Measurements from ENCODE around the gene PIGB.

The PIGB gene

GRCh38 chr15:55318588-55319494, at the start of gene PIGB, which contains the start of gene PIGBOS1:
Gene PIGB, plus strand, starts transcription at chr15:55319222. Its CDS starts 29 bp downstream, at chr15:55319251.
Gene PIGBOS1, minus strand, starts transcription at chr15:55319123. Its CDS starts 1,331 bp downstream, at chr15:55317792.
- peak; percentile 88 for DNase-seq (ENCODE audit: low read depth)
- no peak for TF ChIP-seq CTCF (IDR thresholded peaks at IDR 0.05; ENCODE audit: insufficient read depth, low read depth, low read length, missing control alignments)
- peak within 1 kb of the TSS; percentile 88 for H3K4me3 ChIP-seq (ENCODE audit: low read length)

DNA sequence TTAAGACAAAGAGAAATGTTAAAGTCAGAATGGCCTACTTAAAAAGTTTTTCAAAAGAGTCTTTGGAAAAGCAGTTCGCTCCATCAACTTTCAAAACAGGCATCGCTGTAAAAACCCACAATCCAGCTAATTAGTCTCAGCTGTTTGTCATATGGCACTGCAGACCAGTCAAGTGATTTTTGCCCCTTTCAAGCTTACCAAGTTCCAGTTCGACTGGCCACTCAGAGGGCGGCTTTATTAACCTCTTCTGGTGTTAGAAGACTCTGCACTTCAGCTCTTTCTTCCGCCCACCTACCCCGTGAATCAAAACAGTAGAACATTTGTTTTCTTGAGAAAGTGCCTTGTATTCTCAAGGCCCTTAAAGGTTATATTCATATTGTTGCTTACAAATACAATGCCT, 48.7 kb upstream of the PIGB start:
- TF ChIP-seq CTCF (IDR thresholded peaks at IDR 0.05; ENCODE audit: insufficient read depth, low read depth, low read length, missing control alignments), result no peak
- no peak for DNase-seq (ENCODE audit: low read depth)
- no peak overlapping the region for H3K4me3 ChIP-seq (ENCODE audit: low read length)

- H3K4me3 ChIP-seq (ENCODE audit: low read length), result no peak overlapping the region
- TF ChIP-seq CTCF (IDR thresholded peaks at IDR 0.05; ENCODE audit: insufficient read depth, low read depth, low read length, missing control alignments), result no peak
- no peak for DNase-seq (ENCODE audit: low read depth)
Observed at GRCh38 chr15:55276324-55276723, 42.7 kb upstream of the PIGB start.

DNA sequence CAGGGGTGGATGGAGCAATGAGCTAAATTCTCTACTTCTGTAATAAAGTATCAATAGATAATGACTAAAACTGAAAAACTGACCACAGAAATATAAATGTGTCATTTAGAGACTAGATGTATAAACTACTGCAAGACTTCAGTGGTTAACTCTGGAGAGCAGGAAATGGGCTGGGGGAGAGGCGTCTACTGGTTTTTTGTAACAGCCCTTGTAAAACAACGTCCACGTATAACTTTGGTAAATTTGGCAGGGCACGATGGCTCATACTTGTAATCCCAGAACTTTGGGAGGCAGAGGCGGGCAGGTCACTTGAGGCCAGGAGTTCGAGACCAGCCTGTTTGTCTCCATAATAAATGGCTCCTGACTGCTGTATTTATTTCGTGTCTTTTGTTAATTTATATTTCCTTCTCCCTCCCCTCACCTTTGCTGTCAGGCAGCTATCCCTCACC, 41.9 kb upstream of the PIGB start:
- TF ChIP-seq CTCF (IDR thresholded peaks at IDR 0.05; ENCODE audit: insufficient read depth, low read depth, low read length, missing control alignments), result no peak
- H3K4me3 ChIP-seq (ENCODE audit: low read length), result no peak overlapping the region

GRCh38 chr15:55277715-55278114, 41.3 kb upstream of the PIGB start:
- no peak overlapping the region for H3K4me3 ChIP-seq (ENCODE audit: low read length)
- DNase-seq (ENCODE audit: low read depth), result no peak
- no peak for TF ChIP-seq CTCF (IDR thresholded peaks at IDR 0.05; ENCODE audit: insufficient read depth, low read depth, low read length, missing control alignments)

More for the DNA sequence above, 41.9 kb upstream of the PIGB start:
- no peak for DNase-seq (ENCODE audit: low read depth)

- no peak overlapping the region for H3K4me3 ChIP-seq (ENCODE audit: low read length)
- no peak for TF ChIP-seq CTCF (IDR thresholded peaks at IDR 0.05; ENCODE audit: insufficient read depth, low read depth, low read length, missing control alignments)
- no peak for DNase-seq (ENCODE audit: low read depth)
Observed at GRCh38 chr15:55279100-55279745, 39.8 kb upstream of the PIGB start.

Measured in epithelial cell of esophagus (primary cell).